22Rv1 (cell line): ENCODE measurements around the gene NFYC.

Experiments
- H3K27ac ChIP-seq: fragments of 450-650 bp; 2 replicates; pipeline ENCODE4 v1.5.1; 2017
- ZFX ChIP-seq: fragments of 450-650 bp; IDR thresholded peaks from 2 replicates; pipeline ENCODE4 v1.6.1; 2017; ENCODE audit warnings: antibody characterized with exemption, borderline replicate concordance
- TF ChIP-seq, protein P1 (sequence below): fragments of 450-650 bp; IDR thresholded peaks from 2 replicates; pipeline ENCODE4 v1.5.1; 2017; ENCODE audit warnings: mild to moderate bottlenecking

The NFYC gene

DNA sequence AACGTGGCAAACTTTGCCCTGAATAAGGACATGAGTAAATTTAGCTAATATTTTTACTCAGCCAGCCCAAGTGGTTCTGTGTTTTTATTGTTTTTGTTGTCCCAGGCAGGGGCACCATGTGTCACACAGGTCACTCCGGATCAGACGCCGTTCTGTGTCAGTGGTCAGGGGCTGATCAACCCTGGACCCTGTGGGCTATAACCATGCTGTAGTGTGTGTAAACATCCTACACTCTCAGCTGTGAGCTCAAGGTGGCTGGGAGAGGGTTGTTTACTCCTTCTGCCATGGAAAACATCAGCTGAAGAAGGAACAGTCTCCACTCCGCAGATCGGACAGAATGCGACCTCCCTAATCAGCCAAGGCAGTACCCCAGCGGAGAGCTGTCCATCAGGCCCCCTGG, 65.6 kb downstream of the NFYC start:
- TF ChIP-seq, protein P1, sequence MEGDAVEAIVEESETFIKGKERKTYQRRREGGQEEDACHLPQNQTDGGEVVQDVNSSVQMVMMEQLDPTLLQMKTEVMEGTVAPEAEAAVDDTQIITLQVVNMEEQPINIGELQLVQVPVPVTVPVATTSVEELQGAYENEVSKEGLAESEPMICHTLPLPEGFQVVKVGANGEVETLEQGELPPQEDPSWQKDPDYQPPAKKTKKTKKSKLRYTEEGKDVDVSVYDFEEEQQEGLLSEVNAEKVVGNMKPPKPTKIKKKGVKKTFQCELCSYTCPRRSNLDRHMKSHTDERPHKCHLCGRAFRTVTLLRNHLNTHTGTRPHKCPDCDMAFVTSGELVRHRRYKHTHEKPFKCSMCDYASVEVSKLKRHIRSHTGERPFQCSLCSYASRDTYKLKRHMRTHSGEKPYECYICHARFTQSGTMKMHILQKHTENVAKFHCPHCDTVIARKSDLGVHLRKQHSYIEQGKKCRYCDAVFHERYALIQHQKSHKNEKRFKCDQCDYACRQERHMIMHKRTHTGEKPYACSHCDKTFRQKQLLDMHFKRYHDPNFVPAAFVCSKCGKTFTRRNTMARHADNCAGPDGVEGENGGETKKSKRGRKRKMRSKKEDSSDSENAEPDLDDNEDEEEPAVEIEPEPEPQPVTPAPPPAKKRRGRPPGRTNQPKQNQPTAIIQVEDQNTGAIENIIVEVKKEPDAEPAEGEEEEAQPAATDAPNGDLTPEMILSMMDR = no peak
- no peak for TF ChIP-seq ZFX
- H3K27ac ChIP-seq = no peak overlapping the region

DNA sequence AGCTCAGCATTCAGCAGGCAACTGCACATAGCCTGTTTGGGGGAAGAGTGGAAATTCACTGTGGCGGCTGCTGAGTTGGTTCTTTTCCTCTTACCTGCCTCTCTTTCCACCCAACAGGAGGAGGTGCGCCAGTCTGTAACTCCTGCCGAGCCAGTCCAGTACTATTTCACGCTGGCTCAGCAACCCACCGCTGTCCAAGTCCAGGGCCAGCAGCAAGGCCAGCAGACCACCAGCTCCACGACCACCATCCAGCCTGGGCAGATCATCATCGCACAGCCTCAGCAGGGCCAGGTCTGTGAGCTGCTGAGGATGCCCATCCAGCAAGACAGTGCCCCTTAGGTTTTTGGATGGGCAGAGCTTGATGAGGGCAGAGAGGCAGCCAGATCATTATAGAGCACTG, 66.5 kb downstream of the NFYC start:
- TF ChIP-seq, protein P1 = no peak
- no peak for TF ChIP-seq ZFX
- no peak overlapping the region for H3K27ac ChIP-seq

DNA sequence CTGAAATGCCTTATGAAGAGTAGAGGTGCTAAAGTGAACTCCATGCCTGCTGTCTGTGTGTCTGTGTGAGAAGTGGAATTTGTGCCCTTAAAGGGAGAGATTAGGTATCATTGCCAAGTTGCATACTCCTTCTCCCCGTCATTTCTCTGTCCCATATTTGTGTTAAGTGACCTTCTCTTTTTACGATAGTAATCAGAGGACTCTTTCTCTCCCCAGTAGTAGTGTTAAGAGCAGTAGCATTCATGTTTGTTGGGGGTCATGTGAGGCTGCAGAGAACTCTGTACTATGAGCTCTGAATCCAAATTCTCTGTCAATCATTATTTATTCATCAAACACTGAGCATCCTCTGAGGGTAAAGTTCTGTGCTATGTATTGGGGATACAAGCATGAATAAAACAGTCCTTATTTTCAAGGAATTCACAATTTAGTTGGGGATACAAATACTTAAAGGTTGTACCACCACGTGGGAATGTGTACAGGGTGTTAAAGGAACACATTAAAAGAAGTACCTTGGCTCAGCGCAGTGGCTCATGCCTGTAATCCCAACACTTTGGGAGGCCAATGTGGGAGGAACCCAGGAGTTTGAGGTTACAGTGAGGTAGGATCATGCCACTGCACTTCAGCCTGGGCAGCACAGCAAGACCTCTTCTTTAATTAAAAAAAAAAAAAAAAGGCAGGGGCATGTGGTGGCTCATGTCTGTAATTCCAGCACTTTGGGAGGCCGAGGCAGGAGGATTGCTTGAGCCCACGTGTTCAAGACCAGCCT, 67.3 kb downstream of the NFYC start:
- no peak for TF ChIP-seq ZFX
- TF ChIP-seq, protein P1 = no peak
- H3K27ac ChIP-seq = no peak overlapping the region

DNA sequence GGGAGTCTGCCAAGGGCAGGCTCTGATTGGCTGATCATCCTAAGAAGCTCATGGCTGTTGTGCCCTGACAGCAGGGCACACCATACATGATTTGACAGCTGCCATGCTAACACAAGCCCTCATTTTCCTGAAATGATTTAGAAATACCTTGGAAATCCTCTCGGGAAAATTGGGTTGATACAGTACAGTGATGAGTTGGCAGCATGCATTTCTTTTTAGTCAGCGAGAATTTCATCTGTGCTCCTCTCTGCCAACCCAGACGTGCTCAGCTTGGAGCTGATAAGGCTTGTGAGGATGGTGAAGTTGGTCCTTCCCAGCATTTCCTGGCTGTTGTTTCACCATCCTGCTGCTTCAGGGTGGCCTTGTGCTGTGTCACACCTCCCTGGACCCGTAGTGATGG, 69.5 kb downstream of the NFYC start:
- TF ChIP-seq, protein P1 = no peak
- TF ChIP-seq ZFX = no peak
- H3K27ac ChIP-seq = no peak overlapping the region

DNA sequence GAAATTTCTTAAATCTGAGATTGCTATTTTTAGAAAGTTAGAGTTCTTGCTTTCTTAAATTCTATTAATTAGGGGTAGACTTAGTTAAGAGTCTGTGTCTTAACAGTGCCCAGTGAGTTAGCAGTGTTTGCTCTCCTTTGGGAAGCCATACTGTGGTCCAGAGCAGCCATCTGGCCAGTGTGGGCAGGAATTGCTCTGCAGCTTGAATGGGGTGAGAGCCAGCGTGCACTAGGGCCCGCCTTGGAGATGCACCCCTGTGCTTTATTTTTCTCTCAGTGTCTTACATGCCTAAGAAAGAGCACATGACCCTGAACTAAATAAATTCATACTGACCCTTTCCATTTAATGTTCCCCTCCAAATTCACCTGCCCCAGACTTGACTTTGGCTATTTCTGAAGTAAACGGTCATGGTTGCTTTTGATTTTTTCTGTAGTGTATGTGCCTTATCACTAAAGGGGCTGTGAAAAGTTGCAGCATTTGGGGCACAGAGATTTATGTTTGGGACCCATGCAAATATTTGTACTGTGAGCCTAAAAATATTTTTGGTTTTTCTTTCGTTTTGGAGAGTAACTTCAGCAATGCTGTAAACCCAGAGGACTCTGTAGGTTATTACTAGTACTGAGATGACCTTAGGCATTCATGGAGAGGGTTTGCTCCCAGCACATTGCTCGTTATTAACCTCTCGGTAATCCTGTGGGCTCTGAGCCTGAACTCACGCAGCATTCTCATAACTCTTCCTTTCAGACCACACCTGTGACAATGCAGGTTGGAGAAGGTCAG, 70.8 kb downstream of the NFYC start:
- no peak overlapping the region for H3K27ac ChIP-seq
- TF ChIP-seq, protein P1 = no peak
- no peak for TF ChIP-seq ZFX

DNA sequence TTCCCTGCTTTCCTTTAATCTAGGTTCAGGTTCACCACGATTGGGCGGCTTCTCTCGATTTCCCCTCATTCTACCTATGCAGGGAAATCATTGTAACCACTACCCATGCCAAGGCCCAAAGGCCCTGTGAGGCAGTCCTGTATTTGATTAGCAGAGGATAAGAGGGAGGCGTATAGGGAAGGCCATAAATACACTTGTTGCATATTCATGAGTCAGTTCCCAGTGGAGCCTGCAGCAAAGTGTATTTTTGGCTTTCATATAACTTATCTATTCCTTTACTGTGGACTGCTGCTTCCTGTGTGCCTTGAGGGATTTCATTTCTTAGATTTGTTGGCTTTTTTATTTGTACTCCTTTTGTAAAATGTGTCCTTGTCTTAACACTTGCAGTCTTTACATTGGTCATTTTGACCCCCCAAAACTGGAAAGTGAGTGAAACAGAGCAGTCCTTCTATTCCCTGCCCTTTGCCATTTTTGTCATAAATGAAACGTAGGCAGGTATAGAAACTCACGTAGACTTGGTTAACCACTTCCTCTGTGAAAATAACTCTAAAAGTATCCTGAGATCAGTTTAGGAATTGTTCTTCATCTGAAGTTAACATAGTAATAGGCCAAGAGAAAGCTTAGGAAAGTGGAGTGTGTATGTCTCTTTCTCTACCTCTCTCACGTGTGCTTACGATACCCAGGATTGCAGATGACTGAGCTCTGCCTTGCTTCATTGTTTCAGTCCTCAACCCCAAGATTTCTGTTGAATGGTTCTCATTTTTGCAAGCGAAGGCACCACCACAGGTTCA, 72.4 kb downstream of the NFYC start:
- TF ChIP-seq, protein P1 = no peak
- TF ChIP-seq ZFX = no peak
- no peak overlapping the region for H3K27ac ChIP-seq
